Body of pancreas (tissue), 4 donors: ENCODE measurements around the gene MFSD8.

Source experiments
- POLR2A ChIP-seq, 3 donors: fragments of 450-650 bp; IDR thresholded peaks; one replicate each; pipeline ENCODE4 v1.6.1; 2016; ENCODE audit warnings: antibody characterized with exemption in 3 of 3, mild to moderate bottlenecking in 2 of 3
- TF ChIP-seq, protein P1 (sequence below), 7 experiments: fragments of 450-650 bp in 4 of 7; fragments of 200-600 bp in 3 of 7; sonication (generic) in 3 of 7; IDR thresholded peaks; one replicate each; pipeline ENCODE4 v1.5.1; 2016 to 2019; ENCODE audit warnings: antibody characterized with exemption in 7 of 7

DNA sequence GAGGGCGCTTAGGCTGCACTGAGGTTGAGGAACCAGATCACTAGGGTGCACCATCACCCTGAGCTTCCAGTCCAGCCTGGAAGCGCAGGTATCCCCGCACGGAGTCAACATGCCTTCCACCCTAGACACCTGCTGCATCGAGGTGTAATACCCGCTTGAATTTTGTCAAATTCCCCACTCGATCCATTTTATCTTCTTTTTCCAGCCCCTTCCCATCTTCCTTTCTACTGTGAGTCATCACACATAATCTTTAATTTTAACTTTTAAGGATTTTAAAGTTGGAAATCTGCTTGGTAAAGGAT, 83.5 kb downstream of the MFSD8 start:
- TF ChIP-seq, protein P1, sequence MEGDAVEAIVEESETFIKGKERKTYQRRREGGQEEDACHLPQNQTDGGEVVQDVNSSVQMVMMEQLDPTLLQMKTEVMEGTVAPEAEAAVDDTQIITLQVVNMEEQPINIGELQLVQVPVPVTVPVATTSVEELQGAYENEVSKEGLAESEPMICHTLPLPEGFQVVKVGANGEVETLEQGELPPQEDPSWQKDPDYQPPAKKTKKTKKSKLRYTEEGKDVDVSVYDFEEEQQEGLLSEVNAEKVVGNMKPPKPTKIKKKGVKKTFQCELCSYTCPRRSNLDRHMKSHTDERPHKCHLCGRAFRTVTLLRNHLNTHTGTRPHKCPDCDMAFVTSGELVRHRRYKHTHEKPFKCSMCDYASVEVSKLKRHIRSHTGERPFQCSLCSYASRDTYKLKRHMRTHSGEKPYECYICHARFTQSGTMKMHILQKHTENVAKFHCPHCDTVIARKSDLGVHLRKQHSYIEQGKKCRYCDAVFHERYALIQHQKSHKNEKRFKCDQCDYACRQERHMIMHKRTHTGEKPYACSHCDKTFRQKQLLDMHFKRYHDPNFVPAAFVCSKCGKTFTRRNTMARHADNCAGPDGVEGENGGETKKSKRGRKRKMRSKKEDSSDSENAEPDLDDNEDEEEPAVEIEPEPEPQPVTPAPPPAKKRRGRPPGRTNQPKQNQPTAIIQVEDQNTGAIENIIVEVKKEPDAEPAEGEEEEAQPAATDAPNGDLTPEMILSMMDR (IDR thresholded peaks at IDR 0.05): no peak
- no peak for TF ChIP-seq POLR2A (IDR thresholded peaks at IDR 0.05)
